ENCODE results near the gene CCL21. TPM values are rescaled to one million over a fixed set of nuclear protein-coding genes. Genes with fewer than 3 reads are reported as not detected.

The CCL21 gene
- total and polyA plus RNA-seq, 2 of the 4 experiments (the other 2 are of a cell fraction), result not detected

- Histone ChIP-seq H3K27ac (ENCODE audit: insufficient read depth, low read length) (no peak overlapping the region), H3K18ac (ENCODE audit: low read depth, low read length) (no peak overlapping the region), H2AK5ac (ENCODE audit: low read depth, low read length) (no peak overlapping the region), H3K9ac (ENCODE audit: low read depth, low read length) (no peak overlapping the region), H3K36me3 (ENCODE audit: control insufficient read depth, insufficient read depth, low read length) (no peaks in the 10 kb centered on the region), H3K27me3 (ENCODE audit: control insufficient read depth, insufficient read depth, low read length) (no peaks in the 10 kb centered on the region; the same call in 1 of the 2 replicates), H2AK9ac (replicated peaks; ENCODE audit: low read depth, low read length, poor library complexity) (no peak overlapping the region), H3K79me1 (ENCODE audit: low read depth in 1 of 2, low read length in 2 of 2) (no peaks in the 10 kb centered on the region), H2BK15ac (ENCODE audit: low read depth, low read length) (no peak overlapping the region), H3K4ac (ENCODE audit: low read depth, low read length) (no peak overlapping the region), H4K5ac (ENCODE audit: low read depth, low read length) (no peak overlapping the region), H4K91ac (ENCODE audit: insufficient read depth, low read depth, low read length) (no peak overlapping the region), H2AFZ (replicated peaks; ENCODE audit: low read length, poor library complexity) (no peak overlapping the region), H3K4me3 (ENCODE audit: insufficient read depth, low read depth, low read length) (no peak overlapping the region), H3K9me3 (ENCODE audit: control insufficient read depth, insufficient read depth, low read length) (no peaks in the 10 kb centered on the region), H4K20me1 (ENCODE audit: insufficient read depth, low read length) (no peaks in the 10 kb centered on the region), H3K14ac (replicated peaks; ENCODE audit: low read depth, low read length) (no peak overlapping the region), H3K56ac (ENCODE audit: extremely low read depth, insufficient read depth, low read length) (no peak overlapping the region), H4K8ac (ENCODE audit: low read depth in 2 of 2, low read length in 2 of 2) (no peak overlapping the region), H2BK5ac (ENCODE audit: low read depth, low read length, poor library complexity, severe bottlenecking) (no peak overlapping the region), H2BK20ac (ENCODE audit: low read depth, low read length) (no peak overlapping the region), H3K4me2 (ENCODE audit: low read depth, low read length) (no peak overlapping the region), H3K23ac (ENCODE audit: low read depth, low read length) (no peak overlapping the region), H2BK120ac (ENCODE audit: low read depth, low read length) (no peak overlapping the region), H3K9me1 (ENCODE audit: insufficient read depth, low read length) (no peaks in the 10 kb centered on the region), H3K4me1 (ENCODE audit: control insufficient read depth, insufficient read depth, low read length) (peaks cover 1% of the 10 kb centered on the region; the same call in 1 of the 2 replicates)
- DNase-seq (no peak), ATAC-seq (ENCODE audit: low read depth) (no peak)
- no TSS peak for BruUV-seq (replicated peaks)
- ChIA-PET POLR2A (ENCODE audit: unreplicated experiment) (no interaction called here), CTCF (no interaction called here)
- intact Hi-C loops (cut with micrococcal nuclease) (no loop called here), in situ Hi-C loops (cut with MboI; ENCODE audit: low sequenced_read_pairs) (no loop called here), dilution Hi-C loops (cut with HindIII; ENCODE audit: low sequenced_read_pairs, unreplicated experiment) (no loop called here)
- no peak for TF ChIP-seq MXI1 (IDR thresholded peaks at IDR 0.05; ENCODE audit: borderline replicate concordance, low read depth, low read length)
- TF ChIP-seq, protein P1, sequence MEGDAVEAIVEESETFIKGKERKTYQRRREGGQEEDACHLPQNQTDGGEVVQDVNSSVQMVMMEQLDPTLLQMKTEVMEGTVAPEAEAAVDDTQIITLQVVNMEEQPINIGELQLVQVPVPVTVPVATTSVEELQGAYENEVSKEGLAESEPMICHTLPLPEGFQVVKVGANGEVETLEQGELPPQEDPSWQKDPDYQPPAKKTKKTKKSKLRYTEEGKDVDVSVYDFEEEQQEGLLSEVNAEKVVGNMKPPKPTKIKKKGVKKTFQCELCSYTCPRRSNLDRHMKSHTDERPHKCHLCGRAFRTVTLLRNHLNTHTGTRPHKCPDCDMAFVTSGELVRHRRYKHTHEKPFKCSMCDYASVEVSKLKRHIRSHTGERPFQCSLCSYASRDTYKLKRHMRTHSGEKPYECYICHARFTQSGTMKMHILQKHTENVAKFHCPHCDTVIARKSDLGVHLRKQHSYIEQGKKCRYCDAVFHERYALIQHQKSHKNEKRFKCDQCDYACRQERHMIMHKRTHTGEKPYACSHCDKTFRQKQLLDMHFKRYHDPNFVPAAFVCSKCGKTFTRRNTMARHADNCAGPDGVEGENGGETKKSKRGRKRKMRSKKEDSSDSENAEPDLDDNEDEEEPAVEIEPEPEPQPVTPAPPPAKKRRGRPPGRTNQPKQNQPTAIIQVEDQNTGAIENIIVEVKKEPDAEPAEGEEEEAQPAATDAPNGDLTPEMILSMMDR (conservative IDR thresholded peaks at IDR 0.05; ENCODE audit: low read depth, low read length), result no peak
- TF ChIP-seq BHLHE40 (IDR thresholded peaks at IDR 0.05; ENCODE audit: low read depth, low read length), result no peak
- no peak for TF ChIP-seq RAD21 (IDR thresholded peaks at IDR 0.05; ENCODE audit: low read length)
- TF ChIP-seq RFX5 (IDR thresholded peaks at IDR 0.05; ENCODE audit: low read depth, low read length), result no peak
- no peak for TF ChIP-seq USF2 (IDR thresholded peaks at IDR 0.05; ENCODE audit: low read depth, low read length)
- no peak for TF ChIP-seq FOS (IDR thresholded peaks at IDR 0.05; ENCODE audit: low read depth, low read length)
- TF ChIP-seq CEBPB (IDR thresholded peaks at IDR 0.05; ENCODE audit: low read depth, low read length), result no peak
- TF ChIP-seq MAFK (IDR thresholded peaks at IDR 0.05; ENCODE audit: low read depth, low read length), result no peak
- TF ChIP-seq NFE2L2 (IDR thresholded peaks at IDR 0.05; ENCODE audit: low read depth, low read length), result no peak
- TF ChIP-seq CHD1 (IDR thresholded peaks at IDR 0.05; ENCODE audit: low read depth, low read length), result no peak
- TF ChIP-seq SMC3 (IDR thresholded peaks at IDR 0.05; ENCODE audit: low read depth, low read length), result no peak
- no peak for TF ChIP-seq POLR2A (IDR thresholded peaks at IDR 0.05; ENCODE audit: low read depth, low read length)
- TF ChIP-seq ELK1 (IDR thresholded peaks at IDR 0.05; ENCODE audit: borderline replicate concordance, low read depth, low read length), result no peak
Measured at GRCh38 chr9:34746526-34746925, 36.6 kb upstream of the CCL21 start.

Data from IMR-90 (cell line).